CD4-positive, alpha-beta T cell treated with Interleukin-15 for 1 hour (primary cell): ENCODE data around the gene DIP2C.
"Not testable (repeated sequence)": the region's sequence is repeated elsewhere in the genome, so short reads cannot be mapped to it uniquely, and the experiment has no call there.

Experiments
- DNase-seq: peaks from one replicate; pipeline ENCODE4 v3.0.0-alpha.2; 2020

Gene DIP2C

DNA sequence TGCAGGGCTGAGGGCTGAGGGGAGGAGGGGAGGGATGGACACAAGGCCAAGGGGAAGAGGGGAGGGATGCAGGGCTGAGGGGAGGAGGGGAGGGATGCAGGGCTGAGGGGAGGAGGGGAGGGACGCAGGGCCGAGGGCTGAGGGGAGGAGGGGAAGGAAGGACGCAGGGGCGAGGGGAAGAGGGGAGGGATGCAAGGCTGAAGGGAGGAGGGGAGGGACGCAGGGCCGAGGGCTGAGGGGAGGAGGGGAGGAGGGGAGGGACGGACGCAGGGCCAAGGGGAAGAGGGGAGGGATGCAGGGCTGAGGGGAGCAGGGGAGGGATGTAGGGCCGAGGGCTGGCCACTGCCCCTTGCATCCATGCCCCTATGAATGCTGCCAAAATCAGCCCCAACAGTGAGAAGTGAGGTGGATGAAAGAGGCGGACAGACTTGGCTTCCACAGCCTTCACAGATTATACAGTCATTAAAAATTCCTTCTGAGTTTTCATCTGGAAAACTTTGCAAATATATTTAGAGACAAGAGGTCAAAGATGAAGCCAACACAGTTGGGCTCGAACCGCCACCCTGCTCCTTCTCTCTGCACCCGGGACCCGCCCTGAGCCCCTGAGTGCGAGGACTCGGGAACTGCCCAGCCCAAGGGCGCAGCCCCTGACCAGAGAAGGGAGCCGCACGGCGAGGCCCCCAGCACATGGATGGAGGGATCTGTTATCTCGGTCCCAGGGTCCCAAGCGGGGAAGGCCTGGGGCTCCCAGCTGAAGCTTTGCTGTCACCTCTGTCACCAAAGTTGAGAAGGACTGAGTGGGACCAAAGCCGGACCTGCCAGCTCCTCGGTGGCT is 65.8 kb downstream of the DIP2C start:
- DNase-seq = no peak

DNA sequence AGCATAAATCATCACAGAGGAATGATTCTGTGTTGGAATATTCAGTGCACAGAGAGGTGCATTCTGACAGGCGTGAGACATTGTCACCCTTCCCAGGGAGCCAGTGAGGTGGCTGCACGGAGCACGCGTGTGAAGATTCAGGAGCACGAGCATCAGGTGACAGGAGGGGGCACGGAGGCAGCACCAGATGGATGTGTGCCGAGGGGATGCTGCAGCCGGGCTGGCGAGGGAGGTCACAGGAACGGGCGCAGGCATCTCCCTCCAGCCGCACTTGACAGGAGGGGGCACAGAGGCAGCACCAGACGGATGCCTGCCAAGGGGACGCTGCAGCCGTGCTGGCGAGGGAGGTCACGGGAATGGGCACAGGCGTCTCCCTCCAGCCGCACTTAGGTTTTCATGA is 66.5 kb downstream of the DIP2C start:
- DNase-seq = no peak

DNA sequence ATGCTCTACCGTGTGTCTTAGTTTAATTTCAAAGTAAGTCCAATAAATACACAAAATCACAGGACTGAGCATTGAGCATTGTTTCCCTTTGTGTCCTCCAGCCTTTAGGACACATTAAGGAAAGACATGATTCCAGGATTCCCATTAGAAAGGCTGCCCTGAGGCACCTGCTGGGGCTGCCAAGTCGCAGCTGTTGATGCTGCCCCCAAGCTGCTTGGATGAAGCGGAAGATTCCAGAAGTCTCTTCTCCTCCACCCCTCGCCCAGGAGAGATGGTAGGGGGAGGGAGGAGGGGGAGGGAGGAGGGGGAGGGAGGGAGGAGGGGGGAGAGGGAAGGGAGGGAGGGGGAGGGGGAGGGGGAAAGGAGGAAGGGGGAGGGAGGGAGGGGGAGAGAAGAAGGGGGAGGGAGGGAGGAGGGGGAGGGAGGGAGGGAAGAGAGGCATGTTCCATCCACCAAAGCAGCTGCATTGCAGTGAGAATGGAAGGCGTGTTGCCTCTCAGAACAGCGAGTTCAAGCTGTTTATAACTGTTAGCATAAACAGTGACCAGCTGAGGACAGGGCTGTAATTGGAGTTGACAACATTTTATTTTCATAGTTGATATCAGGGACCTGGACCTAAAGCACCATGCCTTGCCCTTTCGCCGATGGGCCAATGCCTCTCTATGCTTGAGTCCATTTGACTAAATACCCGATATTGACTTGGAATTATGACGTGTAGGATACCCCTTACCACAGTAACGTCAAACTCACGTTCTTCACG is 67.3 kb downstream of the DIP2C start:
- DNase-seq = no peak

DNA sequence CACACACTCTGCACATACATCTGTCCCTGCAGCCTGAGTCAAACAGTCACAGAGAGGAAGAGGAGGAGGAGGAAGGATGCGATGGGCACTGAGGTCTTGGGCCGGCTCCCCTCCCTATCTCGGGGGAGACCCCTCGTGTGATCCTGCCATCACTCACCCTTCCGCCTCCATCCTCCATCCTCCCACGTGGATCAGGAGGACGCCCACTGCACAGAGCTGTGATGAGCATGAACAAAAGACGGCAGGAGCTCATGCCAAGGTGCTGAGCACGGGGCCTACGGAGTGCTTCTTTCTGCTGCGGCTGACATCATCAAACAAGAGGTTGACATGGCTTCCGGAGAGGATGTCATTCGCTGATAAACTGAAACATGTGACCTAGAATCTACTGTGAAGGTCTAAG is 68.0 kb downstream of the DIP2C start:
- no peak for DNase-seq

DNA sequence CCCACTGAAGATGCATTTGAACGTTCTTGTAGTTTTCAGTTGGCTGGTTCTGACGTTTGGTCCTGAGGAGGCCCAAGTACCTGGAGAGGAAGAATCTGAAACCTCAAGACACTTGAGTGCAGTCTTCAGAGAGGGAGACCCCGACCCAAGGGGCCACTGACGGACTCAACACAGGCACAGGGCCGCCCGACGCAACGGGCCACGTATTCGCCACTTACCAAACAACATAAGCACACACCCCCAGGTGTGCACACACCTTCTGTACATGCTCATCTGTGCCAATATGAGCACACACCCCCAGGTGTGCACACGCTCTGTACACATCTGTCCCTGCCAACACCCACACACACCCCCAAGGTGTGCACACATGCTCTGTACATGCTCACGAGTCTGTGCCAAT is 68.5 kb downstream of the DIP2C start:
- no peak for DNase-seq

DNA sequence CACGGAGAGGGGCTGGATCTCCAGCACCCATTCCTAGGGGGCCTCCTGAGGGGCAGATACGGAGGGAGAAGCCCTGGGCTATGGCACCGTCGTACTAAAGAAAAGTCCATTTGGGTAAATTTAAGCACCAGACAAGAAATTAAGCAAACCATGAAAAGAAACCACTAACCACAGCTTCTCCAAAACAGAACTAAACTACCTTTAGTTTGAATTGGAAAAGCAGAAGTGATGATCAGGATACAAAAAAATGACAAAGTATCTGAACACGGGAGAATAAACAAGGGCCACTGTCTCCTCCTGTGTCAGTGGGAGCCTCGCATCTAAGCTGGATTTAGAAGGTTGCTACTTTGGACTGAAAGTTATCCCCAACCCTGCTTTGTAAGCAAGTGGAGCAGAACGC is 69.1 kb downstream of the DIP2C start:
- DNase-seq = no peak

DNA sequence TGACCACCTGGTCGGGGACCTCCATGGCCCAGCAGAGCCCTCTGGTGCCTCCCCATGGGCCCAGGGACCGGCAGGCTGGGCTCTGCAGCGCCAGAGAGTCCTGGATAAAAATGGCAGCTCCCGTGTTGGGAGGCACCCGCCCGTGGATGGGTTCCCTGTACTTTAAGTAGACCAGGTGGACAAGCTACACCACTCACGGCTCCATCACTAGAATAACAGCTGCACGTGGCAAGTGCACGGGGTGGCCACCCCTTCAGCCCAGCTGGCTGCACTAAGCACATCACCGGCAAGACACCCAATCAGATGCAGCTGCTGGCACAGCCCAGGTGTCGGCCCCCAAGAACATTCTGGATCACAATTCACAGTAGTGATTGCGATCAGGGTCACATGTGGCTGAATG is 69.8 kb downstream of the DIP2C start:
- DNase-seq = no peak

DNA sequence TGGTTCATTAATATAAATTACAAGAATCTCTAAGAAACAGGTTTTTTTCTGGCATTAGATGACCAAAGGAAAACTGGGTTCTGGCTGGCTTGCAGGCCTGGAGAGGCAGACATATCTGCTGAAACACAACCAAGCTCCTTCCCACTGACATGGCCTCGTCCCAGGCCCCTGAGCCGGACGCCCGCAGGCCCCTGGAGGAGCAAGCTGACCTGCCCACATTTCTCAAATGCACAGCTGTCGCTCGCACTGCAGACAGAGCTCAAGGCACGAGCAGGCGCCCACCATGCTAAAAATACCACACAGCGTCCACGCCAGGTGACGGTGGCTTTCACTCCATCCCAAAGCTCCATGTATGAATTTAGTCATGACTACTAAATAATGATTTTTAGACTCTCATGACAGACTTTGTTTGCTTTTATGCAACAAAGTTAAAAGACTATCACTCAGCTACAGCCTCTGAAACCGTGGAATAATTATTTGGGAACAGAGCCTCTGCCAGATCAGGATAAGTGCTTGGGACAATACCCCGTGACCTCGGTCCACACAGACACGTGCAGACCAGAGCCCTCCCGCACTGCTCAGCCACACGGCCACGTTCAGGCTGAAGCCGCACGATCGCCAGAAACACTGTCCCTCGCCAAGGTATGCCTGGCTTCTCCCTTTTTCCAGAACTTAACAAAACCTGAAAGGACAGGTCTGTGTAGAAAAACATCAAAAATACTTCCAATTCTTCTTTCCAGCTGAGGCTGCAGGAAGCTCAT is 71.1 kb downstream of the DIP2C start:
- DNase-seq = no peak

DNA sequence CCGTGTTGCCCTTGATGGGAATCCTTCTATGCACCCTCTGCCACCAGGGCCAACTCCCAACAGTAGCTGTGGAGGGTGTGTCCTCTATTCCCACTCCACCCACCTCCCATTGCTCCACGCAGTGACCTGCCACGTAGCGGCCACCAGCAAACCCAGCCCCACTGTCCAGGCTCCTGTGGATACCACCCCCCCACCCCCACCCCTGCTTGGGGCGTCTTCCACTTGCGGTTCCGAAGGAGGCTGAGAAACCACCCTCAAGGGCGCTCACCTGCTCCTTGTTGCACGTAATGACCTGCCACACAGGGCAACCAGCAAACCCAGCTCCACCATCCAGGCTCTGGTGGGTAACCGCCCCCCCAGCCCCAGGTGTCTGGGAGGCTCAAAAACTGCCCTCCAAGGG is 72.0 kb downstream of the DIP2C start:
- no peak for DNase-seq

DNA sequence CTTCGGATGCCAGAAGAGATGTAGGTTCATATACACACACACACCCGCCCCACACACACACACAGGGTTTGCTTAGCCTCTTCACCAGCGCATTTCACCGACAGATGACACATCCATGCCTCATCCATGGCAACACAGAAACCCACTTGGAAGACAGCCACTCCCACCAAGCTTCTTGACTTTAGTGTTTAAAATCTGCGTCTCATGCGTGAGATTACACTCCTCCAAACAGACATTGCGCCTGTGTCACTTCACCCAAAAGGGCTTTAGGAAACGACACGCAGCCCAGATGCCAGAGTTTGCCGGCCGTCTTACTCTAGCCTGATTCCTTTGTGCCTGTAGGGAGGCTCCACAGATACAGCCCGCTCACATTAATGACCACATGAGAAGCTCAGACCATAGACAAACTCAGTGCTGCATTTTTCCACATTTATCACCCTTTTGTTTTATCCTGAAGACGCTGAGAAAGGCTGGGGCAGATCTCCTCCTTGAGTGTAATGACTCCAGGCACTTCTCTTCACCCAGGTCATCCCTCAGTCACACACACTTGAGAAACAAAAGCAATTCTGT is 73.8 kb downstream of the DIP2C start:
- no peak for DNase-seq

DNA sequence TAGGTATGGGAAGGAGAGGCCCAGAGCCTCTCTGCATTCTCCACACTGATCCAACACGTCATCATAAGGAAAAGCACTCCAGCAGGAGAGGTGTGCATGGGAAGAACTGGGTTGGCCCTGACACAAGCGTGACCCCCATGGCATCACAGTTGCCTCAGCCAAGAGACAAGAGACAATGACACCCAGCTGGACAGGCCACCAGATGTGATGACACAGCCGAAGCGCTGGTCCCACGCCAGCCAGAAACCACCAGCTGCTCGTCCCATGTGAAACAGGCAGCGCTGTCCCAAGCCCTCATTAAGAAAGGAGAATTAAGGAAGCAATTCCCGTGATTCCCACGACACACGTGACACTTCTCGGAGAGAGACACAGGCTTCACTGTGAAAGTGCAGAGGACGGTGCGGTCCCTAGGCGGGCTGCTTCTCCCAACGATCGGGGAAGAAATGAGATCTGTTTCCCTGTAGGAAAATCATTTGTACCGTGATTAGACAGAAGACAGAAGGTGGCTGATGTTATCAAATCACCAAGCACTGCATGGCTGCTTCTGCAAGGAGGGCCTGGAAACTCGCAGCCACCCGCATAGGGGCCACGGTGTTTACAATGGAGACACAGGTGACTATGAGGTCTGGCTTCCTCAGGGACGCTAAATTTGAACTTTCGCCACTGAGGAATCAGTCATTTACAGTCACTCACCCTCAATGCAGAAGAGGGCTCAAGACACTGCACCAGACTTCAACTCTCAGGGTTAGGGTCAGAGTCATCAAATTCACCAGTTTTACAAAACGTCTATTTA is 74.5 kb downstream of the DIP2C start:
- DNase-seq = no peak

DNA sequence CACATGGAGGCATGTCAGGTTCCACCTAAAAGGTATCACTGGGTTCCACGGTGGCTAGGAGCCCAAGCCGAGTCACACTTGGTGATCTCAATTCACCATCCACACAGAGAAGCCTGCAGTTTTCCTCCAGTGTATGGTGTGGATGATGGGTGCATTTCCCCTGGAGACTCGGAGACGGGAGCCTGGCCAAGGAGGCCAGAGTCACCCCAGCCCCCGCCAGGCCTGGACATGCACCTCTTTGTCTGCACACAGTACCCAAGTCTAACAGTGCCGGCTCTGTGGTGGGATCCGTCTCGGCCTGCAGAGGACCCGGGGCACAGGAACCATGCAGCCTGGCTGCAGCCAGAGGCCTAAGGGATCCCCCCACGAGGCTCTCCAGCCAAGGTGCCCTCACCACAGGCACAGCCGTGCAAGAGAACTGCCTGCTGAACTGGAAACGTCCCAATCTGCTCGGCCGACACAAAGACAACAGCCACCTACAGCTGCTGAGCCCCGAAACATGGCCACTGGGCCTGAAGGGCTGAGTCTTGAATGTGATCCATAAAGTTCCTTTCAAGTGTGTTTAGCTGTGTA is 75.2 kb downstream of the DIP2C start:
- DNase-seq = no peak

DNA sequence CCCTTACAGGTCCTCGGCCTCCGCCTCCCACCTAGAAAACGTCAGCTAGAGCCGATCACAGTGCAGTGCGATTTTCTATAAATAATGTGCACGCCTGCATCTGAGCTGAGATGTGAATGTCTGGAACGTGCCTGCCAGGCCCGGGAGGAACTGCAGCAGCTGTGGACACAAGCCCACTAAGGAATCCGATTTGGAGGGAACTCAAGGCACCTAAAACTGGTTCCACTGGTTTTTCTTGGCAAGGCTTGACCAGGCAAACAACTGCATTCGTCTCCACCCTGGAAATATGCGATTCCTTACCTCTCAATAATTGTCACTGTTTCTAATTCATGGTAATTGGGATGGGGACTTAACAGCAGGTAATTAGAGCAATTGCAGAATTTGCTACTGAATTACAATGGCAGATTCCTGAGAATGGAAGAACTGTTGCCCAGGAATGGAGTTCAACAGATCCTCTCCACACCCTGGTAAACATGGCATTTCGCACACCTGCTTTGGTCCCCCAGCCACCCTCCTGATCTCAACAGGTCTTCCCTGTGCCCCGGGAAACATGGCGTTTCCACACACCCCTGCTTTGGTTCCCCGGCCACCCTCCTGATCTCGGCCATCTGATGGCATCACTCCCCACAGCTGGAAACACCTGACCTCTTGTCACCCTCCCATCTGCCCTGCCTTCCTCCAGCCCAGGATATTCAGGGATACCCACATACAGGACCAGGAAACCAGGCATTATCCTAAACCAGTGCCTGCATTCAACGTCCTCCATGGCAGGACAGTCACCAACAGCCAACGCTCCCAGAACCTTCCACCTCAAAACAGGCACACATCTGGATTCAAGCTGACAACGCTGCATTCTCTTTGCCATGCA is 76.0 kb downstream of the DIP2C start:
- no peak for DNase-seq

DNA sequence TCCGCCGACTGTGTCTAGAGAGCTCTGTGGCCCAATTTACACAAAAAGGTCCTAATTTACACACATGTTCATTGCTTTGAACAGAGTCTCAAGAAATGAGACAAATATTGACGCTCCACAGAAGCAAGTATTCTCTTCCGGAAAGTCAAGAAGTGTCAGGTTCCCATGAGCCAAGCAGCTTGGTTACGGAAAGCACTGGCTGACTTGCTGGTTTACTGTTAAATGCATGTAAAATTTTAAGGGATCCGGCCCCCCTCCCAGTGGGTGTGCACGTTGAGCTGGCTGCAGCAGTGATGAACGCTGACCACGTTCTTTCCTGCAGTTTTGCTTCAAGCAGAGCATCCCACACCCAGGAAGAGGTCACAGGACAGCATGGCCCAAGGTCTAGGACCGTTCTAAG is 76.8 kb downstream of the DIP2C start:
- DNase-seq = no peak

DNA sequence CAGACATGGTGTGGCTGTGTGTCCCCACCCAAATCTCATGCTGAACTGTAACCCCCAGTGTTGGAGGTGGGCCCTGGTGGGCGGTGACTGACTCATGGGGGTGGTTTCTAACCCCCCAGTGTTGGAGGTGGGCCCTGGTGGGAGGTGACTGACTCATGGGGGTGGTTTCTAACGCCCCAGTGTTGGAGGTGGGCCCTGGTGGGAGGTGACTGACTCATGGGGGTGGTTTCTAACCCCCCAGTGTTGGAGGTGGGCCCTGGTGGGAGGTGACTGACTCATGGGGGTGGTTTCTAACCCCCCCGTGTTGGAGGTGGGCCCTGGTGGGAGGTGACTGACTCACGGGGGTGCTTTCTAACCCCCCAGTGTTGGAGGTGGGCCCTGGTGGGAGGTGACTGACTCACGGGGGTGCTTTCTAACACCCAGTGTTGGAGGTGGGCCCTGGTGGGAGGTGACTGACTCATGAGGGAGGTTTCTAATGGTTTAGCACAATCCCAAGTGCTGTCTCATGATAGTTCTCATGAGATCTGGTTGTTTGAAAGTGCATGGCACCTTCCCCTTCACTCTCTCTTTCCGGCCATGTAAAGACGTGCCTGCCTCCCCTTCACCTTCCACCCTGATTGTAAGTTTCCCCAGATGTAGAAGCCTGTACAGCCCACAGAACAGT is 78.7 kb downstream of the DIP2C start:
- DNase-seq = not testable (repeated sequence)

DNA sequence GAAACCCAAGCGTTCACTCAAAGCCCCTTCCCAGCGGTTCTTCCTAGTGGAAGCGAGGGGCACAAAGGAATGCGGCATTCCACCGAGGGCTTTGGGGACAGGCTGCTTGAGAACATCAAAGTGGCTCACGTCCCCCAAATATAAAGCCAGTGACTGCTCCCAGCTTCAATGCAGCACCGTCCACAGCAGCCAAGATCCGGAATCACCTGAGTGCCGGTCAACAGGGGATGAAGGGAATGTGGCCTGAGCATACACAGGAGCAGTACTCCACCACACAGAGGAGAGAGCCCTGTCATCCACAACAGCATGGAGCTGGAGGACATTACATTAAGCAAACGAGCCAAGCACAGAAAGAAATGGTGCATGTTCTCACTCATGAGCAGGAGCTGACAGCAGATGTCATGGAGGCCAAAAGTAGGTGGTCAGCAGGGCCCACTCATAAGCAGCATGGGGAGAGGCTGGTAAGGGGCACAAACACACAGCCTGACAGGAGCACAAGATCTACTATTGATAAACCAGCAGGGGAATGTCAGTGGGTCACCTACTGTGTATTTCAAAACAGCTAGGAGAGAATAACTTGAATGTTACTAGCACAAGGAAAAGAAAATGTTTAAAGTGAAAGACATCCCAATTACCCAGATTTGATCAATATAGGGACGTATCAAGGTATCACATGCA is 79.5 kb downstream of the DIP2C start:
- DNase-seq = no peak

DNA sequence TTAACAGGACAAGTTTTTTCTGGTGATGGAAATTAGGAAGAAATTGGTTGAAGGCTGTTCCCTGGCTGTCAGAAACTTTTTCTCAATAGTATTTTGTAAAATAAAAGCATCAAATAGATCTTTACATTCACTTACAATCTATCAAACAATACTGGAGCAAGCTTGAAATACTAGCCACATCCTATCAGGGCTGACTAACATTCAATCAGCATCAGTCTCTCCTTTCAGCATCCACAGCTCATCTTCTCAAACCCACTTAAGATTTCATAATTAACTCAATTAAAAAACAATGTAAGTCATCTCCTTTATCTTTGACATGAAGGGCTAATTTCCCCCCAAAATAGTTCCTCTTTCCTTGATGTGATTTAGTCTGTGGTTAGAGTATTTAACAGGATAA is 80.2 kb downstream of the DIP2C start:
- DNase-seq = no peak

DNA sequence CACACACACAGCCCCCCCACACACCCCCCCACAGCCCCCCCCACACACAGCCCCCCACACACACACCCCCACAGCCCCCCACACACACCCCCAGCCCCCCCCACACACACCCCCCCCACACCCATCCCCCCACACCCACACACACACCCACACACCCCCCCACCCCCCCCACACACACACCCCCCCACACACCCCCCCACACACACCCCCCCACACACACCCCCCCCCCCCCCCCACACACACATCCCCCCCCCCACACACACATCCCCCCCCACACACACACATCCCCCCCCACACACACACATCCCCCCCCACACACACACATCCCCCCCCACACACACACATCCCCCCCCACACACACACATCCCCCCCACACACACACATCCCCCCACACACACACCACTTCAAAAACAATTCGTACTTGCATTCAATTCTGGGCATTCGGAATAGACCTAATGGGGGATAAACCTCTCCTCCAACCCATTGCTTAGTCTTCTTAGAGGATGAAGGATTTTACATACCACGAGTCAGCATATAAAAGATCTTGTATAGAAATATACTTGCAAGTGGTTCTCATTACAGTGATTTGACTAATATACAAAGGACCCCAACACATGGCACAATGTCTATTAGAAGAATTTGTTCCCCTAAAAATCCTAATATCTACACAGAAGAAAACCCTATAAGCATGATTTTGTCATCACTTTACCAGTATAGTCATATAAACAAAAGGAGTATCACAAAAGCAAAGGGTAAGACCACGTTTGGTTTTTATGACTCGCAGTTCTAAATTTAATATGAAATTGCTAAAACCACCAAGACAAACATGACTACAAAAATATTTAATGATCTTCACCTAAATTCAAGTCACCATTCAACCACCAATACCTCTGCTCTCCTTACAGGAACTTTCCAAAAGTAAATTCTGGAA is 80.9 kb downstream of the DIP2C start:
- DNase-seq = no peak
